ENCODE measurements around the gene ATP10A.
A peak's percentile ranks its signal among the peaks of the same experiment; 100 is the strongest.

Gene ATP10A

GRCh38 chr15:25799906-25800700, 63.0 kb downstream of the ATP10A start:
- no peak overlapping the region for H3K4me3 ChIP-seq (ENCODE audit: control insufficient read depth, low read depth, low read length)
- TF ChIP-seq, protein P1, sequence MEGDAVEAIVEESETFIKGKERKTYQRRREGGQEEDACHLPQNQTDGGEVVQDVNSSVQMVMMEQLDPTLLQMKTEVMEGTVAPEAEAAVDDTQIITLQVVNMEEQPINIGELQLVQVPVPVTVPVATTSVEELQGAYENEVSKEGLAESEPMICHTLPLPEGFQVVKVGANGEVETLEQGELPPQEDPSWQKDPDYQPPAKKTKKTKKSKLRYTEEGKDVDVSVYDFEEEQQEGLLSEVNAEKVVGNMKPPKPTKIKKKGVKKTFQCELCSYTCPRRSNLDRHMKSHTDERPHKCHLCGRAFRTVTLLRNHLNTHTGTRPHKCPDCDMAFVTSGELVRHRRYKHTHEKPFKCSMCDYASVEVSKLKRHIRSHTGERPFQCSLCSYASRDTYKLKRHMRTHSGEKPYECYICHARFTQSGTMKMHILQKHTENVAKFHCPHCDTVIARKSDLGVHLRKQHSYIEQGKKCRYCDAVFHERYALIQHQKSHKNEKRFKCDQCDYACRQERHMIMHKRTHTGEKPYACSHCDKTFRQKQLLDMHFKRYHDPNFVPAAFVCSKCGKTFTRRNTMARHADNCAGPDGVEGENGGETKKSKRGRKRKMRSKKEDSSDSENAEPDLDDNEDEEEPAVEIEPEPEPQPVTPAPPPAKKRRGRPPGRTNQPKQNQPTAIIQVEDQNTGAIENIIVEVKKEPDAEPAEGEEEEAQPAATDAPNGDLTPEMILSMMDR (conservative IDR thresholded peaks at IDR 0.05; ENCODE audit: control insufficient read depth, insufficient read depth, low read depth, low read length) = no peak
- no peak for DNase-seq (ENCODE audit: low read depth)

DNA sequence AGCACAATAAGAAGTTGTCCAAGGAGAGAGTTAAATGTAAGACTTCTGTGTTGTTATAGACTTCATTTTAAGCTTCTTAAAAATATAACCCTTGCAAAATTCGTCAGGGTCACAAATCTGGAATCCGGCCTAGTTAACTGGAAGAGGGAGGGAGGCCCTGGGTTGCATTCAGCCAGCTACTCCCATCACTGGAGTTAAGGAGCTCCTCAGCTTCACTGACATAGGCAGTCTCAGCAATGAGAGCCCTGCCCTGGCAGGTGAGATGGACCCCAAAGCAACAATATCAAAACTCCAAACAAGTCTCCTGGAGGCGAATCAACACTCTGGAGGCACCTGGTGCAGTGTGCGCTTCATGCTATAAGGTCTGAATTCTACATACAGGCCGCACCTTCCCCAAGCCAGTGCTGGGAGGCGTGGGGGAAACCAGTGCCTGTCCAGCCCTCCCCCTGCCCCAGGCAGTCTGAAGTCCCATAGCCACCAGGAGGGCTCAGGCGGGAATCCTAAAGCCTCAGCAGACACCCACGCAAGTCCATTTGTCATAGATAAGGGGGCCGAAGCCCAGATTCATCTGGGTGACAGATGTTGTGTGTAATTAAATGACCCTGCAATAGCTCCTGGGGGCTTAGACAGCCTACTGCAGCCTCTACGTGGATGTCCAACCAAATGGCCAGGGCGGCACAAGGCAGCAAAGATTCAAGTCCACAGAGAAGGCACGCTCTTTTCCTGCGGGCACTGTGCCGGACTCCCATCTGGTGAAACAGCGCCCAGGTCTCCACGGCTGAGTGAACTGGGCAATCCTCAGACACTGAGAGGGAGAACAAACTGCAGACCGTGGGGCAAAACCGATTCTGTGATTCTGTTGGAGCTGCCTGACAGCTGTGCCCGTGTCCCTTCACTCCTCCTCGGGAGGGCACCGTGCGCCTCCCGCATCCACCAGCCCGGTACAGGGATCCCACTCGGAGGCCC, 64.9 kb downstream of the ATP10A start:
- no peak overlapping the region for H3K4me3 ChIP-seq (ENCODE audit: control insufficient read depth, low read depth, low read length)
- DNase-seq (ENCODE audit: low read depth) = peak; percentile 51
- TF ChIP-seq, protein P1 (conservative IDR thresholded peaks at IDR 0.05; ENCODE audit: control insufficient read depth, insufficient read depth, low read depth, low read length) = no peak

GRCh38 chr15:25797511-25797935, 65.6 kb downstream of the ATP10A start:
- TF ChIP-seq, protein P1 (conservative IDR thresholded peaks at IDR 0.05; ENCODE audit: control insufficient read depth, insufficient read depth, low read depth, low read length) = no peak
- DNase-seq (ENCODE audit: low read depth) = peak; percentile 31
- no peak overlapping the region for H3K4me3 ChIP-seq (ENCODE audit: control insufficient read depth, low read depth, low read length)

GRCh38 chr15:25797035-25797434, 66.1 kb downstream of the ATP10A start:
- TF ChIP-seq, protein P1 (conservative IDR thresholded peaks at IDR 0.05; ENCODE audit: control insufficient read depth, insufficient read depth, low read depth, low read length) = no peak
- no peak overlapping the region for H3K4me3 ChIP-seq (ENCODE audit: control insufficient read depth, low read depth, low read length)
- DNase-seq (ENCODE audit: low read depth) = no peak

- H3K4me3 ChIP-seq (ENCODE audit: control insufficient read depth, low read depth, low read length) = no peak overlapping the region
- TF ChIP-seq, protein P1 (conservative IDR thresholded peaks at IDR 0.05; ENCODE audit: control insufficient read depth, insufficient read depth, low read depth, low read length) = no peak
- DNase-seq (ENCODE audit: low read depth) = no peak
Measured at GRCh38 chr15:25796395-25796794, 66.7 kb downstream of the ATP10A start.

GRCh38 chr15:25795712-25796111, 67.4 kb downstream of the ATP10A start:
- DNase-seq (ENCODE audit: low read depth) = no peak
- H3K4me3 ChIP-seq (ENCODE audit: control insufficient read depth, low read depth, low read length) = no peak overlapping the region
- TF ChIP-seq, protein P1 (conservative IDR thresholded peaks at IDR 0.05; ENCODE audit: control insufficient read depth, insufficient read depth, low read depth, low read length) = no peak

Data from fibroblast of mammary gland (primary cell).